ENCODE measurements around the gene CD99L2.
"Not testable (repeated sequence)": the region's sequence is repeated elsewhere in the genome, so short reads cannot be mapped to it uniquely, and the experiment has no call there.

Gene CD99L2

DNA sequence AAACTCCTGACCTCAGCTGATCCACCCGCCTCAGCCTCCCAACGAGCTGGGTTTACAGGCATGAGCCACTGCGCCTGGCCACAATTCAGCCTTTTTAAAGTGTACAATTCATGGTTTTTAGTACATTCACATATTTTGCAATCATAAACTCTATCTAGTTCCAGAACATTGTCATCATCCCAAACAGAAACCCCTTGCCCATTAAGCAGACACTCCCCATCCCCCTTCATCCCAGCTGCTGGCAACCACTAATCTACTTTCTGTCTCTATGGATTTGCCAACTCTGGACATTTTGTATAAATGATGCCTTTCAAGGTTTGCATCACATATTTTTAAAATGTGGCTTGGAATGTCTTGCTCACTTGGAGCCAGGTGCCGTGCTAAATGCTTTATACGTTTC lies 4.5 kb downstream of the CD99L2 start:
- DNase-seq, result no peak

DNA sequence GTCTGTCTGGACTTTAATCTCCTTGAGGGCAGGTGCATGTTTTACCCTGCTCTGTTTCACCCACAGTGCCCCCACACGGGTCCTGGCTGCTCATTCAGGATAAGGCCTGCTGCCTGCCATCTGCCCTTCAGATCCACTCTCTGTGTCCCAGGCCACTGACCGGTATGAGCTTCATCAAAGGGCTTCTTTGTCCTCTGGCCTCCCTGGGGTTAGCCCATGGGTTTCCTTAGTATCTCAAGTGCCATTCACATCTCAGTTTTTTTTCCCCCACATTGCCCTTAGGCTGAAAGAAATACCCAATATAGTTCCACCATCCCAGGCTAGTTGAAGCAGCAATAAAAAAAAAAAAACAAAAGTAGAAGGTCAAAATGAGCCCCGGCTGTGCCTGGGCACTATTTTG lies 9.3 kb downstream of the CD99L2 start:
- no peak for DNase-seq

GRCh38 chrX:150887906-150888465 lies 10.5 kb downstream of the CD99L2 start:
- no peak for DNase-seq

DNA sequence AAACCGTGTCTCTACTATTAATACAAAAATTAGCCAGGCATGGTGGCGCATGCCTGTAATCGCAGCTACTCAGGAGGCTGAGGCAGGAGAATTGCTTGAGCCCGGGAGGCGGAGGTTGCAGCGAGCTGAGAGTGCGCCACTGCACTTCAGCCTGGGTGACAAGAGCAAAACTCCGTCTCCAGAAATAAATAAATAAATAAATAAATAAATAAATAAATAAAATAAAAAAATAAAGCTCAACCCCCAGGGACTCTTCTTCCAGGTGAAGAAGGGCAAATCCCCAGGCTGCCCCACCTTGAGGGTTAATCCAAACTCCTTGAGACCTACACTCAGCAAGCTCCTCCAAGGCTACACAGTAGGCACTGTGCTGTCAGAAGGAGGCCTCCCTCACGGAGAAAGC lies 11.2 kb downstream of the CD99L2 start:
- not testable (repeated sequence) for DNase-seq

DNA sequence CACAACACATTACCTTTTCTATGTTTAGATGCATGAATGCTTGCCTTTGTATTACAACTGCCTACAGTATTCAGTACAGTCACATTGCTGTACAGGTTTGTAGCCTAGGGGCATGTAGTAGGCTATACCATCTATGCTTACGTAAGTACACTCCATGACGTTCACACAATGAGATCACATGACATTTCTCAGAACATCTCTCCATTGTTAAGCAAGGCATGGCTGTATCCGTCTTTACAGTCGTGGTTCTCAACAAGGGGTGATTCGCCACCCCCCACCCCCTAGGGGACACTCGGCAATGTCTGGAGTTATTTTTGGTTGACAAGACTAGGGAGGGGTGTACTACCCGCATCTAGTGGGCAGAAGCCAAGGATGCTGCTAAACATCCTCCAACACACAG lies 12.1 kb downstream of the CD99L2 start:
- DNase-seq, result no peak

DNA sequence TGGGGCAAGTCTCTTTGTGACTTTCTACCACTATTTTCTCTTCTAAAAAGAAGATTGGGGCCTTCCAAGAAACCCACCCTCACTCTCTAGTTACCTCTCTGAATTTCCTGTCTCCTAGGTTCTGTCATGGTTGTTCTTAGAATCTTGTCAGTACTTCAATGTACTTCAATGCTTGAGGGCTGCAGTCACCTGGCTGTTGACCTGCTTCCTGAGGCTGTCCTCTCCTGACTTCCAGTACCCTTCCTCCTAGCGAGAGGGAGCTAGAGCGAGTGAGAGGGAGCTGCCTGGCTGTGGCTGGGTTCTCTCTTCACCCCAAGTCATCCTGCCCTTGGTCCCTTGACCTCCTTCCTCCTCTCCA lies 17.7 kb downstream of the CD99L2 start:
- DNase-seq, result no peak

DNA sequence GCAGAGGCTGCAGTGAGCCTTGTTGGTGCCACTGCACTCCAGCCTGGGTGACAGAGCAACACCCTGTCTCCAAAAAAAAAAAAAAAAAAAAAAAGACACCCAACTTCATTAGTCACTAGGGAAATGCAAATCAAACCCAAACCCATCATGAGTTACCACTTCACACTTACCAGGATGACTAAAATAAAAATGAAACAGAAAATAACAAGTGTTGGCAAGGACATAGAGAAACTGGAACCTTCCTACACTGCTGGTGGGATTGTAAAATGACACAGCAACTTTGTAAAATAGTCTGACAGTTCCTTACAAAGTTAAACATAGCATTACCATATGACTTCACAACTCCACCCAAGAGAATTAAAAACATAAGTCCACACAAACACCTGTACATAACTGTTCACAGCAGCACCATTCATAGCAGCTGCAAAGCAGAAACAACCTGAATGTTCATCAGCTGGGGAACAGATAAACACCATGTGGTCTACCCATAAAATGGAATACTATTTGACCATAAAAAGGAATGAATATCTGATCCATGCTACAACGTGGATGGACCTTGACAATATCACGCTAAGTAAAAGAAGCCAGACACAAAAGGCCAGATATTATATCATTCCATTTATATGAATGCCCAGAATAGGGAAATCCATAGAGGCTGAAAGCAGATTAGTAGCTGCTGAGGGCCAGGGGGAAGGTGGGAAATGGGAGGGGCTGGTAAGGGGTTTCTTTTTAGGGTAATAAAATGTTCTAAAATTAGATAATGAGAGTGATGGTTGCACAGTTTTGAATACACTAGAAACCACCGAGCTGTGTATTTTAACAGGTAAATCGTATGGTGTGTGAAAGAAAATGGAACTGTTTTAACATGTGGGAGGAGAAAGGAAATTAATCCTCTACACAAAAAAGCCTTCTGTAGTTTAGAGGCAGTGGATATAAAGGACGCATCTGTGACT lies 18.3 kb downstream of the CD99L2 start:
- no peak for DNase-seq

DNA sequence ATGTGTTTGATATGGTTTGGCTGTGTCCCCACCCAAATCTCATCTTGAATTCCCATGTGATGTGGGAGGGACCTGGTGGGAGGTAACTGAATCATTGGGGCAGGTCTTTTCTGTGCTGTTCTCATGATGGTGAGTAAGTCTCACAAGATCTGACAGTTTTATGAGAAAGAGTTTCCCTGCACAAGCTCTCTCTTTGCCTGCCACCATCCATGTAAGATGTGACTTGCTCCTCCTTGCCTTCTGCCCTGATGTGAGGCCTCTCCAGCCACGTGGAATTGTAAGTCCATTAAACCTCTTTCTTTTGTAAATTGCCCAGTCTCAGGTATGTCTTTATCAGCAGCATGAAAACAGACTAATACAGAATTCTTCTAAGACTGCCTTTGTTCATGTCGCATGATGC lies 22.8 kb downstream of the CD99L2 start:
- not testable (repeated sequence) for DNase-seq

- no peak for DNase-seq
These were observed 24.0 kb downstream of the CD99L2 start for GRCh38 chrX:150874448-150874847.

GRCh38 chrX:150873616-150874015 lies 24.9 kb downstream of the CD99L2 start:
- DNase-seq, result no peak

DNA sequence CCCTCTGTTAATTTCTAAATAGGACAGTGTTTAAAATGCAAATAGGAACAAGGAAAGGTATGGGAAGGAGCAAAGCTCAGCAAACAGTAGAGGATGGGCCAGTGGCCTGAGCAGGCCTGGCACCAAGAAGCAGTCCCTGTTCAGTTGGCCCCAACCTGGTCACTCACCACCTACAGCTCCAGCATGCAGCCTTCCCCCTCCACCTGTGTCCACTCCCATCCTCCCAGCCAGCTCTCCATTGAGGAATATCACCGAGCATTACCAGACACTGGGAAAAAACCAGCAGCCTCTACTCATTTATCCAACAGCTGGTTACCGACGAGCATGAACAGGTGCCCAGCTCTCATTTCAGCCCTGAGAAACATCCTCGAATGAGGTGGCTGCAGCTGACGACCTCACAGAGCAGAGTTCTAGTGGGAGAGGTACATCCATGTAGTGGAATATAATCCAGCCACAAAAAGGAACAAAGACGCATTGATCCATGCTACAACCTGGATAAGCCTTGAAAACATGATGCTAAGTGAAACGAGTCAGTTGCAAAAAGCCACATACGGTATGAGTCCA lies 25.6 kb downstream of the CD99L2 start:
- no peak for DNase-seq

- DNase-seq, result no peak
These were observed 27.1 kb downstream of the CD99L2 start for GRCh38 chrX:150871341-150871811.

GRCh38 chrX:150870487-150871340 lies 27.8 kb downstream of the CD99L2 start:
- no peak for DNase-seq

- no peak for DNase-seq
These were observed 28.4 kb downstream of the CD99L2 start for GRCh38 chrX:150870029-150870428.

DNA sequence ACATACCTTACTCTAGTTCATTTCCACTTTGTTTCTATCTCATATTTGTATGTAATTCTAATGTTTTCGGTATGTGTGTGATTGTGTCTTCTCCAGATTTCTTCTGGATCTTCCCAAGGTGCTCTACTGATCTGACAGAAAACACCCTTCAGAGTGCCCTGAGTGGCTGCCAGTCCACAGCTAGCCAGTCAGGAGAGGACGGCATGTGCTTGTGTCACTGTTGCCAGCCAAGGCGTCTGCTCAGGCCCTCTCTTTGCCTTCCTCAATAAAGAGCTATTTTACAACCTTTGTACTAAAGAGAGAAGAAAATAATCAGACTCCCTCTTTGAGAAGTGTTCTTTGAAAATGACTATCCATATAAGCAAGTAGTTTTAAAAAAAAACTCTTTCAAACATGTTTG lies 29.0 kb downstream of the CD99L2 start:
- DNase-seq, result no peak

GRCh38 chrX:150868625-150869024 lies 29.8 kb downstream of the CD99L2 start:
- DNase-seq, result no peak

- no peak for DNase-seq
These were observed 34.3 kb downstream of the CD99L2 start for GRCh38 chrX:150864127-150864526.

GRCh38 chrX:150863191-150863590 lies 35.3 kb downstream of the CD99L2 start:
- no peak for DNase-seq

- DNase-seq, result no peak
These were observed 41.0 kb downstream of the CD99L2 start for GRCh38 chrX:150857453-150857852.

DNA sequence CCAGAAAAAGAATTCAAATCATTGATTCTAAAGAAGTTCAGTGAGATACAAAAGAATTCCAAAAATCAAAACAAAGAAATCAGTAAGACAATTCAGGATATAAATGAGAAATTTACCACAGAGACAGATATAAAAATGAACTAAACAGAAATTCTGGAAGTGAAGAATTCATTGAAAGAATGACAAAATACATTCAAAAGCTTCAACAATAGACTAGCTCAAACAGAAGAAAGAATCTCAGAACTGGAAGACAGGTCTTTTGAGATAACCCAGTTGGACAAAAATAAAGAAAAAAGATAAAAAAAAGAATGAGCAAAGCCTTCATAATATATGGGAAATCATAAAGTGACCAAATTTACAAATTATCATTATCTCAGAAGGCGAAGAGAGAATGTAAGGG lies 41.7 kb downstream of the CD99L2 start:
- DNase-seq, result no peak

DNA sequence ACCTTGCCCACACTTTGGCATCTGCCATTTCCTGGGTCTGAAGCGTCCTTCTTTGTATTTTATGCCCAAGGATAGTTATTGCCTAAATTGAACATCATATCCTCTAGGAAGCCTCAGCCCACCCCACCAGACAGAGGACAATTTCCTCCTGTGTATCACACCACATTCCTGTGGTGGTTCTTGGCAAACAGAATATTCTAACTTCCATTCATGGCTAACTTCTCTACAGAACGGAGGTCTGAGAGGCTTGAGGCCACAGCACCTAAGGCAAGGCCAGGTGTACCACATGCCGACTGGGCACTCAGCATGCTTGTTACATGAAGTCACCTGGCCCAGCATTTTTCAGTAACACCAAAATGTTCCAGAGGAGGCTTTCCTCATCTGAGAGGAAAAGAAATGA lies 42.4 kb downstream of the CD99L2 start:
- no peak for DNase-seq

- no peak for DNase-seq
These were observed 43.6 kb downstream of the CD99L2 start for GRCh38 chrX:150854856-150855255.
